Effector CD8-positive, alpha-beta T cell (primary cell): ENCODE results near the gene CENPX.

ENCODE experiments used
- DNase-seq: peaks from one replicate; lab custom pipeline; 2025; lab: John Stamatoyannopoulos, UW

The CENPX gene

DNA sequence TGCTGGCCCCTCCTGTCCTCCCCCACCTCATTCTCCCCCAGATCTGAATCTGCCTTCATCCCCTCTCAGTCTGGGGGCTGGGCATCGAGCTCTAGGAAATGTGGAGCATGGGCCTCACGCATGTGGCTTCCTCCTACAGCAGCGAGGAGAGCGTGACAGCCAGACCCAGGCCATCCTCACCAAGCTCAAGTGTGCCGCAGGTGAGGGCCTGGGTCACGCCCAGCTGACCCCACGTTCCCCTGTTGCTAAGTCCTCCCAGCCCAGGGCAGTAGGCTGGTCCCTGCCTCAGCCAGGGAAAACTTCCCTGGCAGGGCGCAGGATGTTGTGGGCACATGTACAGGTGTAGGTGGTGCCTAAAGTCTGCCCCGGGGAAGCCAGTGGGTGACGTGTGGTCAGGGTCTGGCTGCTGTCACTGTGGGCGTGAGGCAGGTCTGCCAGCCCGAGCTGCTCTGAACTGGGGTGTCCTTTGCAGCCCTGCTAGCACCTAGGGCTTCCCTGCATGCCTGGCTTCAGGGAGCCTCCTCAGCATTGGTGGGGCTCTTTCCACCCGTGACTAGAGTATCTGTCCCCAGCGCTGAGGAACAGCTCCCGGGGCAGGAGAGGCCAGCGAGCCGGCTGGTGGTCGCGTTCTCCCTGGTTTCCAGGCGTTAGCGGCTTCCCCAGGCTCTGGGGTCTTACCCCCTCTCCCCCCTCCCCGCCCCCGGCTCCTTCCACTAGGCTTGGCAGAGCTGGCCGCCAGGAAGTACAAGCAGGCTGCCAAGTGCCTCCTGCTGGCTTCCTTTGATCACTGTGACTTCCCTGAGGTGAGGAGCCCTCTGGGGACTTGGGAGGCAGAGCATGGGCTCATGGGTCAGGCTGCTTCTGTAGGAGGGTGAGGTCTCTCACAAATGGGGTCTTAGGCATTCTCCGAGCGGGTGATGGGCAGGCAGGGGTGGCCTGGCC lies 32.6 kb upstream of the CENPX start:
- no peak for DNase-seq

GRCh38 chr17:82054351-82055022 lies 31.8 kb upstream of the CENPX start:
- no peak for DNase-seq

DNA sequence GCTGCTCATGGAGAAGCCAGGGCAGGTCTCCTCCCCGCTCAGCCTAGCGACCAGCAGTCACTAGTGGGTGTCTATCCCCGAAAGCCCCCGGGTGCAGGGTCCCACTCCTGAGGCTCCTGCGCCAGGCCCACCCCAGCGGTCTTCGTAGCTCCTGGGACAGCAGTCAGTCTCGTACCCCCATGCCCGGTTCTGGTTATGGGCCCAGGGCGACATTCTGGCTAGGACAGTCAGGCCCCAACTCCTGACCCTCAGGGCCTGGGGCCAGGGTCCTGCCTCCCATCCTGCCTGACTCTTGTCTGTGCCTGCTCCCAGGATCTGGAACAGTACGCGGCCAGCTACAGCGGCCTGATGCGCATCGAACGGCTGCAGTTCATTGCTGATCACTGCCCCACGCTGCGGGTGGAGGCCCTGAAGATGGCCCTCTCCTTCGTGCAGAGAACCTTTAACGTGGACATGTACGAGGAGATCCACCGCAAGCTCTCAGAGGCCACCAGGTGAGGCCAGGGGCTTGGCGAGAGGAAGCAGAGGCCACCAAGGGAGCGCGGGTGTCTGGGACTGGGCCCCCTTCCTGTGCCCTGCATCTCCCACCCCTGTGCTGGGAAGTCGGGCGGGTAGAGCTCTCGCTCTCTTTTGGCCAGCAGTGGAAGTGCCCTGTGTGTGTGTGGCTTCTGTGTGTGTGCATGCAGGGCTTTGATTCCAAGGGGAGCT lies 31.0 kb upstream of the CENPX start:
- DNase-seq, result no peak

DNA sequence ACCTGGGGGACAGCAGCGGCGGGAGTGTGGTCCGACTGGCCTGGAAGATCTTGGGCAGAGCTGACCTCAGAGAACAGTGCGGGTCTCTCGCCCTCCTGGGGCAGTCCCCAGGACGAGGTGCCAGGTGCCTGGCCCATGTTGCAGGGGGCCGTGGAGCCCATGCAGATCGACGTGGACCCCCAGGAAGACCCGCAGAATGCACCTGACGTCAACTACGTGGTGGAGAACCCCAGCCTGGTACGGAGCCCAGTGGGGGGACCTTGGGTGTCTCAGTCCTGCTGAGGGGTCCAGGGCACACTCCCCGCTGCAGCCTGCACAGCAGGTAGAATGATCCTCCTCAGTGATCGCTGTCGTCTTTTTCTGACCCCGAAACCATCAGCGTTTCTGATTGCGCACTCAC lies 30.5 kb upstream of the CENPX start:
- no peak for DNase-seq

- DNase-seq, result no peak
Measured at GRCh38 chr17:82052638-82053059, 30.0 kb upstream of the CENPX start.

- DNase-seq, result peak; percentile 63
Measured at GRCh38 chr17:82051776-82052637, 29.3 kb upstream of the CENPX start, which contains the start of the genes GPS1 and RFNG. Gene GPS1, plus strand, starts transcription at chr17:82051898. Its CDS starts 34 bp downstream, at chr17:82051932. Gene RFNG, minus strand, starts transcription at chr17:82051811. Its CDS starts 45 bp downstream, at chr17:82051766.

- DNase-seq, result no peak
Measured at GRCh38 chr17:82050761-82051641, 28.3 kb upstream of the CENPX start.

- no peak for DNase-seq
Measured at GRCh38 chr17:82050152-82050760, 27.6 kb upstream of the CENPX start.

- no peak for DNase-seq
Measured at GRCh38 chr17:82049521-82049971, 26.9 kb upstream of the CENPX start.

GRCh38 chr17:82049106-82049505 lies 26.4 kb upstream of the CENPX start:
- no peak for DNase-seq

DNA sequence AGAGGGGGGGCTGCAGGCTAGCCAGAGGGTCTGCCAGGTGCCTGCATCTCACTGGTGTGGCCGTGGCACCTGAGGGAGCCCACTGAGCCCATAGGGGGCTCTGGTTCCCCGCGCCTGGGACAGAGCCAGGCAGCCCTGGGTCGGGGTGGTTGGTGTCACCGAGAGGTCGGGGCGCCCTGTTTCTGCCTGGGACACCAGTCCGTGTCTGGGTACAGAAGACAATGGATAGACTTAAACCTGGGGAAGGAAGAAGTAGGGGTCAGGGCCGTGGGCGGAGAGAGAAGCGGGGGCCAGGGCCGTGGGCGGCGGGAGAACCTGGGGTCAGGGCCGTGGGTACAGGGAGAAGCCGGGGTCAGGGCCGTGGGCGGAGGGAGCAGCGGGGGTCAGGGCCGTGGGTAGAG lies 25.9 kb upstream of the CENPX start:
- DNase-seq, result no peak

- no peak for DNase-seq
Measured at GRCh38 chr17:82047914-82048570, 25.4 kb upstream of the CENPX start.

DNA sequence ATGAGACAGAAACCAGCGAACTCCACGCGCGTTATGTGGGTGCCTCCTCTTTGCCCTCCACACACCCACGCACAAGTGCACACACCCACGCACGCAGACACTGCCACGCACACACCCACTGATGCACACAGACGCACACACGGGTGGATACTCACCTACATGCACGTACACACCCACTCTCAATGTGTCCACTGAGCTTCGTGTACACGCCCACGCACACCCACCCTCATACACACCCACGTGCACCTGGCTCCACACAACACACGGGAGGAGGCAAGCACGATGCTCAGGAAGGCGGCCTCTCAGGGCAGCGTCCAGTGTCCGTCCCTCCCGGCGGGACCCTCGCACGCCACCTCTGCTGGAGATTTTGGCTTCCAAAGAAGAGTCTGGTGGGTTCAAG lies 24.7 kb upstream of the CENPX start:
- DNase-seq, result no peak

- no peak for DNase-seq
Measured at GRCh38 chr17:82046903-82047302, 24.2 kb upstream of the CENPX start.

DNA sequence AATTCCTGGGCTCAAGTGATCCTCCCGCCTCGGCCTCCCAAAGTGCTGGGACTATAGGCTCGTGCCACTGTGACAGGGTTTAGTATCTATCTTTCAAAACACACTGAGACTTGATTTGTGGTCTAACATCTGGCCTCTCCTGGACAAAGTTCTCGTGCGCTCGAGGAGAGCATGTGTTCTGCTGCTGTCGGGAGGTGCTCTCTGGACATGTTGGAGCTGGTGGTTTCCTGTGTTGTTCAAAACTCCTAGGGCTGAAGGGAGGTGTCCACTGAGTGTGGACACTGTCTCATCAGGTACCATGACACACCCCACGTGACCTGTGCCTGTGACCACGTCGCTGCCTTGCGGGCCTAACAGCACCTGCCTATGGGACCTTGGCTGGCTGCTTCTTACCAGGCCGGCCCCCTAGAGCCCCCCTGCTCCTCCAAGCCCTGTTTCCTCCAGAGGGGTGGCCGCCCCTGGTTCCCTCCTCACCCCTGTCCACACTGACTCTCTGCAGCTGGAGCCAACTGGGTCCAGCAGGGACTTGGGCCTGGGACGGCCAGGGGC lies 23.3 kb upstream of the CENPX start:
- no peak for DNase-seq

DNA sequence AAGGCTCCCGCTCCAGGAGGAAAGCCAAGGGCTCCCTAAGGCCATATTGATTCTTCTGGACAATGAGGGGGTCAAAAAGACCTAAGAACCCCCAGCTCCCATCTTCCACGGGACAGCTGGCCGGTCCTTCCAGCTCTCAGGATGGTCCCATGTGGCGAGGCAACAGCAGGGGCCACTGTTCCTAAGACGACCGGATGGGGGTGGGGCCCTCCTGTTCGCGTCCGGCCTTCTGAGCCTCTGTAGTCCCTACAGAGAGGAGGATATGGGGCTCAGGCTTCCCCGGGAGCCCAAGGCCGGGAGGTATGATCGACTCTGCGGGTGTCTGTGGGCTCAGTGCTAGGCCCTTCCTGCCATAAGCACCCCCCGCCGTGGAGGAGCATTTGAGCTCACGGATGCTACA lies 20.8 kb upstream of the CENPX start:
- DNase-seq, result no peak

GRCh38 chr17:82042649-82043048 lies 20.0 kb upstream of the CENPX start:
- DNase-seq, result no peak

GRCh38 chr17:82041144-82041814 lies 18.6 kb upstream of the CENPX start:
- DNase-seq, result no peak
